ENCODE results near the gene WSCD2. TPM values are rescaled to one million over a fixed set of nuclear protein-coding genes. Genes with fewer than 3 reads are reported as not detected.

WSCD2 gene
- total and polyA plus RNA-seq, 2 donors (not counting 3 experiments of a cell fraction or from before 2014, with no cell fraction given) = not detected

- no peak overlapping the region for H3K9ac ChIP-seq (replicated peaks; ENCODE audit: extremely low read depth, insufficient read depth, low read length)
- no peak for FAIRE-seq
- no peaks in the 10 kb centered on the region for H3K27me3 ChIP-seq (ENCODE audit: control insufficient read depth in 2 of 2, insufficient read depth in 2 of 2, low read length in 2 of 2)
- no peaks in the 10 kb centered on the region for H3K9me1 ChIP-seq (replicated peaks; ENCODE audit: control insufficient read depth, extremely low read depth, insufficient read depth, low read length)
- no peak for DNase-seq (ENCODE audit: low read depth, low spot score)
- H4K20me1 ChIP-seq (replicated peaks; ENCODE audit: control insufficient read depth, extremely low read depth, insufficient read depth, low read length) = no peaks in the 10 kb centered on the region
- intact Hi-C loops (cut with micrococcal nuclease) (no loop called here), dilution Hi-C loops (cut with MboI; ENCODE audit: extremely low pct_ligation_motif_present, low sequenced_read_pairs) (no loop called here)
- POLR2A ChIA-PET = no interaction called here
- H3K4me1 ChIP-seq (ENCODE audit: control insufficient read depth, extremely low read depth, insufficient read depth, low read length) = no peaks in the 10 kb centered on the region
- TF ChIP-seq JUN (IDR thresholded peaks at IDR 0.05; ENCODE audit: borderline replicate concordance, insufficient read depth, insufficient read length, low read depth) (no peak), FOS (IDR thresholded peaks at IDR 0.05; ENCODE audit: borderline replicate concordance, insufficient read depth, low read length) (no peak), CTCF (IDR thresholded peaks at IDR 0.05; ENCODE audit: extremely low read depth in 1 of 2, insufficient read depth in 1 of 2, low read depth in 1 of 2, low read length in 2 of 2) (no peak), MAX (IDR thresholded peaks at IDR 0.05; ENCODE audit: insufficient read depth, insufficient read length) (no peak), EZH2 (IDR thresholded peaks at IDR 0.05; ENCODE audit: borderline replicate concordance, low read depth, low read length, severe bottlenecking) (no peak), MYC (IDR thresholded peaks at IDR 0.05; ENCODE audit: low read depth, low read length) (no peak), POLR2AphosphoS5 (IDR thresholded peaks at IDR 0.05; ENCODE audit: insufficient read depth, low read depth, low read length) (no peak), GATA2 (IDR thresholded peaks at IDR 0.05; ENCODE audit: insufficient read depth, insufficient read length, low read depth, low read length) (no peak), POLR2A (IDR thresholded peaks at IDR 0.05; ENCODE audit: low read depth, low read length) (no peak)
- H3K36me3 ChIP-seq (ENCODE audit: control insufficient read depth in 2 of 2, extremely low read depth in 1 of 2, insufficient read depth in 2 of 2, low read length in 2 of 2) = no peaks in the 10 kb centered on the region
- BruUV-seq (replicated peaks) = no TSS peak
- H3K27ac ChIP-seq (ENCODE audit: insufficient read depth, low read depth, low read length) = no peak overlapping the region
- no peaks in the 10 kb centered on the region for H3K9me3 ChIP-seq (replicated peaks; ENCODE audit: control insufficient read depth, insufficient read depth, low read length)
- CTCF ChIA-PET = no interaction called here
- H3K4me3 ChIP-seq (replicated peaks in 1 of 3; ENCODE audit: insufficient read depth in 1 of 3, low read depth in 1 of 3, low read length in 3 of 3) = no peak overlapping the region
- H2AFZ ChIP-seq (ENCODE audit: low read depth, low read length) = no peak overlapping the region
- H3K4me2 ChIP-seq (ENCODE audit: insufficient read depth, low read length) = no peak overlapping the region
- H3K79me2 ChIP-seq (ENCODE audit: control insufficient read depth, insufficient read depth, low read length) = no peaks in the 10 kb centered on the region
These were observed 46.6 kb upstream of the WSCD2 start for GRCh38 chr12:108082485-108082884.
